ENCODE results near the gene ADAMTS1.

DNA sequence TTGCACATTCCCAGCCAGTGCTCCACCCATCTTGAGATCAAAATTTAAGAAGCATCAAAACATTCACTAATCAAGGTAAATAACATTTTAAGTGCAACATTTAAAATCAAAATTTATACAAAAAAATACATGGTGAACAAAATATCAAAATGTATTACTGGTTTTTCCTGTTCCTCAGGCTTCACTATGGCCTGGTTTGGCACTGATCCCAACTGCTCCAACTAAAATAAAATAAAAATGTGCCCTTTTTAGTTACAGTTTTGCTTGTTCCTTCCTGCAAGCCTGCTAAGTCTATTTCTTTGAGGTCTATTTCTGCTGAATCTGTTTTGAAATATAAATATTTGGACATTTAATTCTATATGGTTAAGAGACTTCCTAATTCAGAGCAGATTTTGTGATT lies 54.9 kb downstream of the ADAMTS1 start:
- TF ChIP-seq POLR2A (IDR thresholded peaks at IDR 0.05; ENCODE audit: low read depth, low read length) (no peak), POLR2AphosphoS5 (IDR thresholded peaks at IDR 0.05; ENCODE audit: low read depth, low read length) (no peak)
